GM21515 (cell line): Measurements from ENCODE around the gene SSUH2.
A peak's percentile ranks its signal among the peaks of the same experiment; 100 is the strongest.
"Not testable (repeated sequence)": the region's sequence is repeated elsewhere in the genome, so short reads cannot be mapped to it uniquely, and the experiment has no call there.

Experiments used
- ATAC-seq: cut with Tn5 transposase; IDR thresholded peaks from one replicate; pipeline ENCODE4 v1.9.1; 2021; ENCODE audit not compliant: unreplicated experiment

SSUH2 gene

GRCh38 chr3:8660175-8661118 is 15.8 kb upstream of the SSUH2 start:
- no peak for ATAC-seq

GRCh38 chr3:8659242-8659641 is 14.6 kb upstream of the SSUH2 start:
- ATAC-seq: no peak

GRCh38 chr3:8658306-8659212 is 14.0 kb upstream of the SSUH2 start:
- peak; percentile 81 for ATAC-seq

GRCh38 chr3:8657804-8658305 is 13.3 kb upstream of the SSUH2 start:
- peak; percentile 36 for ATAC-seq

- no peak for ATAC-seq
These were observed 11.6 kb upstream of the SSUH2 start for GRCh38 chr3:8656240-8656639.

GRCh38 chr3:8655387-8655835 is 10.8 kb upstream of the SSUH2 start:
- ATAC-seq: no peak

DNA sequence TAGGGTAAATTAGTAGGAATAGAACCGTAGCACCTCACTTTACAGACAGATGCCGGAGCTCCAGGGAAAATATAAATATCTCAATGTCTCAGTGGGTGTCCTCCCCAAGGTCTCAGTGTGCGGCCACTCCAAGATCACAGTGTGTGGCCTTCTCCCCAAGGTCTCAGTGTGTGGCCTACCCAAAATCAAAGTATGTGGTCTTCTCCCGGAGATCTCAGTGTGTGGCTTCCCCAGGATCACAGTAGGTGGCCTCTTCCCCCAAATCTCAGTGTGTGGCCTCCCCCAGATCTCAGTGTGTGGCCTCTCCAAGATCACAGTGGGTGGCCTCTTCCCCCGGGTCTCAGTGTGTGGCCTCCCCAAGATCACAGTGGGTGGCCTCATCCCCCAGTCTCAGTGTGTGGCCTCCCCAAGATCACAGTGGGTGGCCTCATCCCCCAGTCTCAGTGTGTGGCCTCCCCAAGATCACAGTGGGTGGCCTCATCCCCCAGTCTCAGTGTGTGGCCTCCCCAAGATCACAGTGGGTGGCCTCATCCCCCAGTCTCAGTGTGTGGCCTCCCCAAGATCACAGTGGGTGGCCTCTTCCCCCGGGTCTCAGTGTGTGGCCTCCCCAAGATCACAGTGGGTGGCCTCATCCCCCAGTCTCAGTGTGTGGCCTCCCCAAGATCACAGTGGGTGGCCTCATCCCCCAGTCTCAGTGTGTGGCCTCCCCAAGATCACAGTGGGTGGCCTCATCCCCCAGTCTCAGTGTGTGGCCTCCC is 10.2 kb upstream of the SSUH2 start:
- not testable (repeated sequence) for ATAC-seq

- ATAC-seq: no peak
These were observed 9.3 kb upstream of the SSUH2 start for GRCh38 chr3:8653800-8654408.

DNA sequence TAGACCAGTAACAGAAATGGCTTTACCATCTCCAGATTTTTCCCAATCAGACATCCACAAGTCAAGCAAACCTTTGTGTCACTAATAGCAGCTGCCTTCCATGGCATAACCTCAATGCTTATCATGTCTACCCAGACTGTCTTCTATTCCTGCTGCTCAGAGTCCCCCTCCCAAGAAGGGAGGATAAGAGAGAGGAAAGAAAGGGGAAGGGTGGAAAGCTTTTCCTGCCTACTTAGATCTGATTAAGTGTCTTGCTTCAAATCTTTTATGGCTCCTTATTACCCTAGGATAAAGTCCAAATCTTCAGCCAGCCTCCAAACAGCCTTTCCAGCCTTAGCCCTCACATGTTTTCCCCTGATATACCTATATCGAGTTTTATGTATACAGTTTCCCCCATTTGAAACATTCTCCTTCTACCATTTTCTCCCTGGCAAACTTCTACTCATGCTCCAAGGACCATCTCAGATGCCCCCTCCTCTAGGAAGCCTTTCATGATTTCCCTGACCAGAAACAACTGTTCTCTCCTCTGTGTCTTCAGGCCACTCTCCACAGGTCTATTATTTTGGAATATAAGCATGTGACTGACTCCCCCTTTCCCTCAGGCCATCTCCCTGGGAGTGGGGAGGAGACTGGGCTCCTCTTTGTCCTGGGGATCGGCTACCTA is 7.9 kb upstream of the SSUH2 start:
- ATAC-seq: no peak

- no peak for ATAC-seq
These were observed 7.1 kb upstream of the SSUH2 start for GRCh38 chr3:8651418-8652323.

DNA sequence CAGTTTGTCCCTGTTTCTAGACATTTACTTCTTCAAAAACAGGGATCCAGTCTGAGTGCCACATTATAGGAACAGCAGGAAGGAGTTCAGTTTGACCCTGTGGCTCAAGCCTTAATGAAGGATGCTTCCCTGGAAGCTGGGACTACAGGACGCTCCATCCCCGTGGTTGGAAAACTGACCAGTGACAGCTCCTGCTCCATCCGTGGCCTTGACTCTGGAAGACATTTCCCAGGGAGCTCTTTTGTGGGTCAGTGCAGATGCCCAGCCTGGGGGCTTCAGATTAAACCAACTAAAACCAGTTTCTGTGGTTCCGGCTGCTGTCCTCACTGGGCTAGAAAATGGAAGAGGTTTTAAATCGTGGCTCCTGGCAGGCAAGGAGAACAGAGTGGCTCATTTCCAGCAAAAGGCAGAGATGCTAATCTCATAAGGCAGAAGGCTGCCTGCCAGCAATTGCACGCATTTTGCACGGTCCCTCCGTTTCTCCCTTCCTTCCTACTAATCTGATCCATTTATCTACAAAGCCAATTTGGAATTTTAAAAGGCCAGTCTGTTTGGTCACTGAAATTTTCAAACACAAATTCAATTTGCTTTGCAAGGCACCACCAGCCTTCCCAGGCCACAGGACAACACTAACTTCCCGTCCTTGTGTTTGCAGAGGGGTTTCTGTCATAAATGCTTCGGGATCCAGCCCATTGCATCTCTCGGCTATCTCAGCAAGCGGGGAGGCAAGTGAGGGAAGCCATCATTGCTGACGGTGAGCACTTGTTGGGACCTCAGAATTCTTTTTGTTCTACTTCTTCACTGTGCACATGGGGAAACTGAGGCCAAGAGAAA is 6.2 kb upstream of the SSUH2 start:
- ATAC-seq: no peak

DNA sequence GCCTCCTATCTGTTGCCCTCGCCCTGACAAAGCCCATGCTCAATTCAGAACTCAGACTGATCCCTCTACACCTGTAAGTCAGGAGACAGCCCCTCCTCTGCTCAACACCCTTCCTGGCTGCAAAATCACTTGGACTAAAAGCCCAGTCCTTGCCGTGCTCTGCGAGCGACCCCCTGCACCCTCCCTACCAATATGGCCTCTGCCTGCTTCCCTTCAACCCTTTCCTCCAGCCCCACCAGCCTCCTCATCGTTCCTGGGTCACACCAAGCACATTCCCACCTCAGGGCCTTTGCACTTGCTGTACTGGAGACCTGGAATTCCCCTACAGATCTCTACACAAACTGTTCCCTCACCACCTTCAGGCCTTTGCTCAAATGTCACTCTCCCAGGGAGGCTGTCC is 5.2 kb upstream of the SSUH2 start:
- ATAC-seq: no peak

- no peak for ATAC-seq
These were observed 4.5 kb upstream of the SSUH2 start for GRCh38 chr3:8648909-8649741.

GRCh38 chr3:8647137-8647985 is 2.8 kb upstream of the SSUH2 start:
- no peak for ATAC-seq

- no peak for ATAC-seq
These were observed 1.8 kb upstream of the SSUH2 start for GRCh38 chr3:8646313-8646938.

- ATAC-seq: no peak
These were observed 1.1 kb upstream of the SSUH2 start for GRCh38 chr3:8645712-8646111.
